Bronchial epithelial cell (primary cell): Measurements from ENCODE around the gene OR52I1. TPM values are rescaled to one million over a fixed set of nuclear protein-coding genes. Genes with fewer than 3 reads are reported as not detected.
A peak's percentile ranks its signal among the peaks of the same experiment; 100 is the strongest.

Source experiments
- DNase-seq: peaks from one replicate; pipeline ENCODE4 v3.0.0-alpha.2; 2010; ENCODE audit warnings: low read depth
- FAIRE-seq: peaks from 2 replicates; lab custom pipeline; 2011; peaks lifted over from hg19 to GRCh38; lab: Jason Lieb, UNC
- H3K27me3 ChIP-seq: 2 replicates; pipeline ENCODE4 v1.5.1; 2011; ENCODE audit warnings: low read length; ENCODE audit not compliant: control insufficient read depth, insufficient read depth
- H3K36me3 ChIP-seq: 2 replicates; pipeline ENCODE4 v1.5.1; 2011; ENCODE audit warnings: low read length; ENCODE audit not compliant: control insufficient read depth, insufficient read depth
- H3K4me3 ChIP-seq: 2 replicates; pipeline ENCODE4 v1.5.1; 2011; ENCODE audit warnings: mild to moderate bottlenecking, low read depth, low read length, control low read depth
- CTCF ChIP-seq: IDR thresholded peaks from 2 replicates; pipeline ENCODE4 v1.5.1; 2011; ENCODE audit warnings: mild to moderate bottlenecking, moderate library complexity, low read length, control low read depth, inconsistent platforms; ENCODE audit not compliant: insufficient read depth, severe bottlenecking
- total RNA-seq: library from RNA; depleted of rRNA; stranded (reverse); fragments of >200 nt; gene quantifications from 2 replicates; pipeline ENCODE4 v1.2.1, GENCODE V29; 2014

OR52I1 gene
- total RNA-seq, 1 donor from 2014 or later, result not detected

- Histone ChIP-seq H3K36me3 (no peaks in the 10 kb centered on the region), H3K4me3 (no peak overlapping the region), H3K27me3 (no peaks in the 10 kb centered on the region)
- FAIRE-seq (no peak), DNase-seq (no peak)
- no peak for TF ChIP-seq CTCF
These were observed 34.1 kb upstream of the OR52I1 start for GRCh38 chr11:4559527-4560440.

GRCh38 chr11:4560467-4560866 lies 33.4 kb upstream of the OR52I1 start:
- no peak for TF ChIP-seq CTCF
- peak; percentile 27 for DNase-seq
- Histone ChIP-seq H3K27me3 (no peaks in the 10 kb centered on the region), H3K4me3 (no peak overlapping the region), H3K36me3 (no peaks in the 10 kb centered on the region)
- FAIRE-seq, result no peak

- Histone ChIP-seq H3K4me3 (no peak overlapping the region), H3K36me3 (no peaks in the 10 kb centered on the region), H3K27me3 (no peaks in the 10 kb centered on the region)
- no peak for DNase-seq
- FAIRE-seq, result no peak
- TF ChIP-seq CTCF, result no peak
These were observed 28.5 kb upstream of the OR52I1 start for GRCh38 chr11:4565371-4565770.

- Histone ChIP-seq H3K36me3 (no peaks in the 10 kb centered on the region), H3K4me3 (no peak overlapping the region), H3K27me3 (no peaks in the 10 kb centered on the region)
- TF ChIP-seq CTCF, result no peak
- FAIRE-seq, result no peak
- no peak for DNase-seq
These were observed 24.8 kb upstream of the OR52I1 start for GRCh38 chr11:4569075-4569474.

GRCh38 chr11:4576880-4577279 lies 17.0 kb upstream of the OR52I1 start:
- TF ChIP-seq CTCF, result no peak
- no peaks in the 10 kb centered on the region for H3K27me3 ChIP-seq
- H3K36me3 ChIP-seq, result no peaks in the 10 kb centered on the region
- H3K4me3 ChIP-seq, result no peak overlapping the region
- FAIRE-seq (no peak), DNase-seq (no peak)
